ENCODE measurements around the gene TRAPPC14. TPM values are rescaled to one million over a fixed set of nuclear protein-coding genes. Genes with fewer than 3 reads are reported as not detected.
"Not testable (repeated sequence)": the region's sequence is repeated elsewhere in the genome, so short reads cannot be mapped to it uniquely, and the experiment has no call there.

Gene TRAPPC14, protein sequence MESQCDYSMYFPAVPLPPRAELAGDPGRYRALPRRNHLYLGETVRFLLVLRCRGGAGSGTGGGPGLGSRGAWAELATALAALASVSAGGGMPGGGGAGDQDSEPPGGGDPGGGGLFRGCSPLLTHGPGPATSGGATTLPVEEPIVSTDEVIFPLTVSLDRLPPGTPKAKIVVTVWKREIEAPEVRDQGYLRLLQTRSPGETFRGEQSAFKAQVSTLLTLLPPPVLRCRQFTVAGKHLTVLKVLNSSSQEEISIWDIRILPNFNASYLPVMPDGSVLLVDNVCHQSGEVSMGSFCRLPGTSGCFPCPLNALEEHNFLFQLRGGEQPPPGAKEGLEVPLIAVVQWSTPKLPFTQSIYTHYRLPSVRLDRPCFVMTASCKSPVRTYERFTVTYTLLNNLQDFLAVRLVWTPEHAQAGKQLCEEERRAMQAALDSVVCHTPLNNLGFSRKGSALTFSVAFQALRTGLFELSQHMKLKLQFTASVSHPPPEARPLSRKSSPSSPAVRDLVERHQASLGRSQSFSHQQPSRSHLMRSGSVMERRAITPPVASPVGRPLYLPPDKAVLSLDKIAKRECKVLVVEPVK
- total RNA-seq: 10 to 100 TPM in 4 of 6 experiments, 1 to 10 TPM in 2; 8.2 to 14.6 (median 10.3) TPM
- long read RNA-seq: 0 reads

DNA sequence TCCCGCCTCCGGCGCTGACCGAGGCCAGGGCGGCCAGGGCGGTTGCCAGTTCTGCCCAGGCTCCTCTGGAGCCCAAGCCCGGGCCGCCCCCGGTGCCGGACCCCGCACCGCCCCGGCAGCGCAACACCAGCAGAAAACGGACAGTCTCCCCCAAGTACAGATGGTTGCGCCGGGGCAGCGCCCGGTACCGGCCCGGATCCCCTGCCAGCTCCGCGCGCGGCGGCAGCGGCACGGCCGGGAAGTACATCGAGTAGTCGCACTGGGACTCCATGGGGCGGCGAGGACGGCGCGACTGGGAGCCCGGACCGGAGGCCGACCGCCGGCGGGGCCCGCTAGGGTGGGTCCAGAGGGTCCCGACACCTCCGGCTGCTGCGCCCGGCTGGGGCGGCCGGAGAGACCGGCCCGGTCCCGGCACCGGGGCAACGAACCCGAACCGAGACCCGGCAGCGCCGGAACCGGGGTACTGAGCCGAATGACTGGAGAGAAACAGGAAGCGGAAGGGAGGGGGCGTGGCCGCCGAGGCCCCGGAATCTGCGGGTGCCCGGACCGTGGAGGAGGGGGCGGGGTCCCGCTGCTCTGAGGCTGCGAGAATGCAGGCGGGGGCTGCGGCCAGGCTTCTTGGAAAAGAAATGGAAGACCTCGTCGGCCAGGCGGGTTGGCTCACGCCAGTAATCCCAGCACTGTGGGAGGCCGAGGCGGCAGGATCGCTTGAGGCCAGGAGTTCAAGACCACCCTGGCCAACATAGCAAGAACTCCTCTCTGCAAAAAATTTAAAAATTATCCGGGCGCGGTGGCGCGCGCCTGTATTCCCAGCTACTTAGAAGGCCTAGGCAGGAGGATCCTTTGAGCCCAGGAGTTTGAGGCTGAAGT is at the start of gene TRAPPC14:
Gene TRAPPC14 (minus strand): TSS at position 495 of the 870 bp plus-strand sequence. CDS start 224 bp downstream, at position 271.
- no peaks in the 10 kb centered on the region for H3K27me3 ChIP-seq

DNA sequence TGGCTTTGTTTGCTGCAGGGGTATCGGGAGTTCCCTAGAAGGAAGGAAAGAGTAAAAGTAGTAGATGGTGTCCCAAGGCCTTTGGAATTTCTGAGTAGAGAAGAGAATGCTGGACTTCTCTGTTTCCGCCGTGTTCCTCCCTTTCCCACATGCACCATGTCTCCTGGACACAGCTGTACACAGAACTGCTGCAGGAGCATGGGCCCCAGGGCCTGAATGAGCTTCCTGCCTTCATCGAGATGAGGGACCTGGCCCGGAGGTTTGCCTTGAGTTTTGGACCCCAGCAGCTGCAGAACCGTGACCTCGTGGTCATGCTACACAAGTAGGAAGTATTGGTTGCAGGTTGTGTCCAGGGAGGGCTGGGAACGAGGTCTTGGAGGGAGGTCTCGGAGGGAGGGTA is 45.9 kb upstream of the TRAPPC14 start:
- 87% methylated on average over 7 of the region's 9 CpGs for WGBS (ENCODE audit: insufficient coverage, low coverage, low lambda C conversion rate, missing lambda C conversion rate)
- Histone ChIP-seq H3K4me3 (no peak overlapping the region), H3K4me1 (peaks cover 0 to 8% (median 4%) of the 10 kb centered on the region in 4 donors), H3K27ac (no peak overlapping the region), H3K9me3 (no peaks in the 10 kb centered on the region), H3K36me3 (no peaks in the 10 kb centered on the region), H3K27me3 (no peaks in the 10 kb centered on the region)
- no peak for TF ChIP-seq POLR2A (IDR thresholded peaks at IDR 0.05)
- TF ChIP-seq, protein P1, sequence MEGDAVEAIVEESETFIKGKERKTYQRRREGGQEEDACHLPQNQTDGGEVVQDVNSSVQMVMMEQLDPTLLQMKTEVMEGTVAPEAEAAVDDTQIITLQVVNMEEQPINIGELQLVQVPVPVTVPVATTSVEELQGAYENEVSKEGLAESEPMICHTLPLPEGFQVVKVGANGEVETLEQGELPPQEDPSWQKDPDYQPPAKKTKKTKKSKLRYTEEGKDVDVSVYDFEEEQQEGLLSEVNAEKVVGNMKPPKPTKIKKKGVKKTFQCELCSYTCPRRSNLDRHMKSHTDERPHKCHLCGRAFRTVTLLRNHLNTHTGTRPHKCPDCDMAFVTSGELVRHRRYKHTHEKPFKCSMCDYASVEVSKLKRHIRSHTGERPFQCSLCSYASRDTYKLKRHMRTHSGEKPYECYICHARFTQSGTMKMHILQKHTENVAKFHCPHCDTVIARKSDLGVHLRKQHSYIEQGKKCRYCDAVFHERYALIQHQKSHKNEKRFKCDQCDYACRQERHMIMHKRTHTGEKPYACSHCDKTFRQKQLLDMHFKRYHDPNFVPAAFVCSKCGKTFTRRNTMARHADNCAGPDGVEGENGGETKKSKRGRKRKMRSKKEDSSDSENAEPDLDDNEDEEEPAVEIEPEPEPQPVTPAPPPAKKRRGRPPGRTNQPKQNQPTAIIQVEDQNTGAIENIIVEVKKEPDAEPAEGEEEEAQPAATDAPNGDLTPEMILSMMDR (IDR thresholded peaks at IDR 0.05): no peak
- ATAC-seq: no peak
- no peak for DNase-seq
- intact Hi-C loops (cut with DNase I): no loop called here

More for the DNA sequence above, at the start of gene TRAPPC14:
- H3K9me3 ChIP-seq: no peaks in the 10 kb centered on the region
- peaks cover 0 to 13% (median 0%) of the 10 kb centered on the region in 4 donors for H3K4me1 ChIP-seq
- H3K4me3 ChIP-seq: peak within 1 kb of the TSS; percentile 96 to 97 (median 97)
- ATAC-seq (peak; percentile 81 to 91 (median 89)), DNase-seq (peak; percentile 93 to 95 (median 93))
- peaks cover 0 to 18% (median 4%) of the 10 kb centered on the region in 4 donors for H3K36me3 ChIP-seq
- WGBS (ENCODE audit: insufficient coverage, low coverage, low lambda C conversion rate, missing lambda C conversion rate): 3% methylated on average over 29 of the region's 87 CpGs
- TF ChIP-seq, protein P1 (IDR thresholded peaks at IDR 0.05): no peak
- peak; percentile 61 for TF ChIP-seq POLR2A (IDR thresholded peaks at IDR 0.05)
- peak within 1 kb of the TSS; percentile 60 to 78 (median 70) for H3K27ac ChIP-seq
- intact Hi-C loops (cut with DNase I): no loop called here

DNA sequence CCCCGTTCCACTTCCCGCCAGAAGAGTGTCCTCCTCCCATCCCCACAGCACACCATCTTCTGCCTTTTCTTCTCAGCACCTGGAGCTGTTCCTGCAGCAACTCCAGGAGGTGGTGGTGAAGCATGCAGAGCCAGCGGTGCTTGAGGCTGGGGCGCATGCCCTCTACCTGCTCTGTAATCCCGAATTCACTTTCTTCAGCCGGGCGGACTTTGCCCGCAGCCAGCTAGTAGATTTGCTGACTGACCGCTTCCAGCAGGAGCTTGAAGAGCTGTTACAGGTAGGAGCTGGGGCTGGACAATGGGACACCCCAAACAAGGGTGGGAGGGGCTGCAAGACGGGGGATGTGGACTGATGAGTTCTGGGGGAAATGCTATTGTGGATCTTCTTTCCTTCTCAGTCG is 42.2 kb upstream of the TRAPPC14 start:
- no peaks in the 10 kb centered on the region for H3K4me1 ChIP-seq
- WGBS (ENCODE audit: insufficient coverage, low coverage, low lambda C conversion rate, missing lambda C conversion rate): 47% methylated on average over 11 of the region's 11 CpGs
- no peaks in the 10 kb centered on the region for H3K36me3 ChIP-seq
- H3K4me3 ChIP-seq: no peak overlapping the region
- intact Hi-C loops (cut with DNase I): no loop called here
- no peak overlapping the region for H3K27ac ChIP-seq
- peak; percentile 86 to 92 (median 87) for ATAC-seq
- peak in 2 of 3 donors; percentile 43 to 66 for DNase-seq
- H3K27me3 ChIP-seq: no peaks in the 10 kb centered on the region
- TF ChIP-seq, protein P1 (IDR thresholded peaks at IDR 0.05): no peak
- TF ChIP-seq POLR2A (IDR thresholded peaks at IDR 0.05): no peak
- no peaks in the 10 kb centered on the region for H3K9me3 ChIP-seq

DNA sequence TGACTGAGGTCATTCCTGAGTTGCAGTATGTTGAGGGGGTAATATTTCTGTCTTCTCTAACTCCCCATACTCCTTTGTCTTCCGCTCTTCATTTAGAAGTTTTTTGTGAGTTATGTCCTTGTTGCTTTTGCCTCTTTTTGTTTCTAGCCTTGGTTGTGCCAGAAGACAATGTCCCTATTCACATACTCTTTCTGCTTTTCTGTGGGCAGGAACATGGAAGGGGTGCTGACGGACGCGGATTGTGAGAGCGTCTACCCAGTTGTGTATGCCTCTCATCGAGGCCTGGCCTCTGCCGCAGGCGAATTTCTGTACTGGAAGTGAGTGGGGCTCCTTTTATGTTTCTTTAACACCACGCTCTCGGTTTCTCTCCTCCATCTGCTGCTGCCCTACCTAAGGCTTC is 39.7 kb upstream of the TRAPPC14 start:
- Histone ChIP-seq H3K4me3 (no peak overlapping the region), H3K27me3 (no peaks in the 10 kb centered on the region), H3K4me1 (no peaks in the 10 kb centered on the region), H3K27ac (no peak overlapping the region), H3K36me3 (no peaks in the 10 kb centered on the region), H3K9me3 (no peaks in the 10 kb centered on the region)
- 93% methylated on average over 10 of the region's 10 CpGs for whole genome bisulfite sequencing (ENCODE audit: insufficient coverage, low coverage, low lambda C conversion rate, missing lambda C conversion rate)
- DNase-seq: no peak
- TF ChIP-seq, protein P1 (IDR thresholded peaks at IDR 0.05): no peak
- no peak for TF ChIP-seq POLR2A (IDR thresholded peaks at IDR 0.05)
- ATAC-seq: no peak
- intact Hi-C loops (cut with DNase I): no loop called here

DNA sequence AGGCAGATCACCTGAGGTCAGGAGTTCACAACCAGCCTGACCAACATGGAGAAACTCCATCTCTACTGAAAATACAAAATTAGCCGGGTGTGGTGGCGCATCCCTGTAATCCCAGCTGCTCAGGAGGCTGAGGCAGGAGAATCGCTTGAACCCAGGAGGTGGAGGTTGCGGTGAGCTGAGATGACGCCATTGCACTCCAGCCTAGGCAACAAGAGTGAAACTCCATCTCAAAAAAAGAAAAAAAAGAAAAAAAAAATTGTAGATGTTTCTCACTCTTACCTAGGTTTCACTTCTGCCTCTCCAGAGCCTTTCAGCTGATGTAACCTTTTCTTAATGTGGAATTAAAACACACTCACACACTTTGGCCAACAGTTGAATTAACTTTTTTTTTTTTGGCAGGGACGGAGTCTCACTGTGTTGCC is 37.4 kb upstream of the TRAPPC14 start:
- H3K4me1 ChIP-seq; H3K36me3 ChIP-seq; H3K9me3 ChIP-seq; H3K4me3 ChIP-seq; H3K27ac ChIP-seq; intact Hi-C loops (cut with DNase I); DNase-seq; ATAC-seq; H3K27me3 ChIP-seq: not testable (repeated sequence)
- 92% methylated on average over 2 of the region's 6 CpGs for WGBS (ENCODE audit: insufficient coverage, low coverage, low lambda C conversion rate, missing lambda C conversion rate)
